GM18508 (cell line): ENCODE results near the gene USP44.
"Not testable (repeated sequence)": the region's sequence is repeated elsewhere in the genome, so short reads cannot be mapped to it uniquely, and the experiment has no call there.

Experiments
- ATAC-seq: cut with Tn5 transposase; IDR thresholded peaks from one replicate; pipeline ENCODE4 v1.9.1; 2021; ENCODE audit warnings: moderate number of reproducible peaks; ENCODE audit not compliant: insufficient read depth, unreplicated experiment

The USP44 gene

DNA sequence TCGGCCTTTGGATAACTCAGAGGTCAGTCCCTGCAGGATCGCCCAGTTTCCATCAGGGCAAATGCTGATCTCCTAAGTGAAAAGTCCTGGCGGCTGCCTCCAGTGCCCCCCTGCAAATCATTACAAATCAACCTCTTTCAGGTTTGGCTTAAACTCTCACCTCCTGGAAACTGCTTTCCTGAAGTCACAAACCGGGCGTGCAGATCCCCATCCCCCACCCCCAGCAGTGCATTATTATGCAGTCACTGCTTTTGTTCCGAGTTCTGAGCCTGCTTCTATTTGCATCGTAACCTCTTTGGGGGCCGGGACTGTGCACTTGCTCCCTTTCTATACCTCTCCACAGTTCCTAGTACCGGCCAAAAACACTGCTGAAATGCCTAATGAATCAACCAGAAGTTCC, at the start of gene USP44:
Gene USP44 (minus strand): TSS at position 172 of the 400 bp plus-strand sequence. CDS start 17,220 bp downstream, outside the sequence.
- no peak for ATAC-seq

DNA sequence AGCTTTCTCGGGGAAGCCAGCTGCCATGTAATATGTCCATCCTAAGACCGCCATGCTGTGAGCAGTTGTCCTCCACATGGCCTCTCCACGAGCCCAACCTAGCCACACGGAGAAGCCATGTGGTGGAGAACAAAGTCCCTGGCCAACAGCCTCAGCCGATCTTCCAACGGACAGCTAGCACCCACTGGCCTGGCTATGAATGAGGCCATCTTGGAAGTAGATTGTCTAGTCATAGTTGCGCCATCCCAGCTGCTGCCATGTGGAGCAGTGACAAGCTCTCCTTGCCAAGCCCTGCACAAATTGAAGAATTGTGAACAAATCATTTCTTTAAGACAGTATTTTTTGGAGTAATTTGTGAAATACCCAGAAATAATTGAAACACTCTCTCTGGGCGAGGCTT, 49.3 kb upstream of the USP44 start:
- ATAC-seq, result no peak

DNA sequence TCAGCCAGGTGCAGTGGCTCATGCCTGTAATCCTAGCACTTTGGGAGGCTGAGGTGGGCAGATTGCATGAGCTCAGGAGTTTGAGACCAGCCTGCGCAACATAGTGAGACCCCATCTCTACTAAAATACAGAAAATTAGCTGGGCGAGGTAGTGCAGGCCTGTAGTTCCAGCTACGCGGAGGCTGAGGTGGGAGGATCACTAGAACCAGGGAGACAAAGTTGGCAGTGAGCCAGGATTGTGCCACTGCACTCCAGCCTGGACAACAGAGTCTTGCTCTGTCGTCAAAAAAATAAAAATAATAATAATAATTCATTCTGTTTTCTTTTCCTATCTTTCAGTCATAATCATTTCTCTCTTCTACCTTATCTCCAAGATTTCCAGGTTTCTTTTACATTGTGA, 48.6 kb upstream of the USP44 start:
- no peak for ATAC-seq

DNA sequence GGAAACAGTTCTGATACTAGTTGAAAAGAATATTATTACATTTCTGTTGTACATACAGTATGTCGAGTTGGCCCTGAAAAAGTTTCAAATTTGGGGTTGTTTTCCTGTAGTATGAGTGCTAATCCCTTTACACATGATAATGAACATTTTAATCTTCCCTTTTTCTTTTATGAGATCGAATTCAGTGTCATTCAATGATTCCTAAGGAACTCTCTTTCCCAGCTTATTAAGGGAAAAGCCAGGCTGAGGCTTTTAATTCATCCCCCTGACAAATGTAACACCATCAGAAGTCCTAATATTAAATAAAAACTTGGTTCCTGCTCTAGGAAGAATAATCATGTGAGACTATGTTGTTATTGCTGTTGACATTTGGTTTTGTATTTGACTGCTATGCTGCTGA, 42.9 kb upstream of the USP44 start:
- no peak for ATAC-seq

DNA sequence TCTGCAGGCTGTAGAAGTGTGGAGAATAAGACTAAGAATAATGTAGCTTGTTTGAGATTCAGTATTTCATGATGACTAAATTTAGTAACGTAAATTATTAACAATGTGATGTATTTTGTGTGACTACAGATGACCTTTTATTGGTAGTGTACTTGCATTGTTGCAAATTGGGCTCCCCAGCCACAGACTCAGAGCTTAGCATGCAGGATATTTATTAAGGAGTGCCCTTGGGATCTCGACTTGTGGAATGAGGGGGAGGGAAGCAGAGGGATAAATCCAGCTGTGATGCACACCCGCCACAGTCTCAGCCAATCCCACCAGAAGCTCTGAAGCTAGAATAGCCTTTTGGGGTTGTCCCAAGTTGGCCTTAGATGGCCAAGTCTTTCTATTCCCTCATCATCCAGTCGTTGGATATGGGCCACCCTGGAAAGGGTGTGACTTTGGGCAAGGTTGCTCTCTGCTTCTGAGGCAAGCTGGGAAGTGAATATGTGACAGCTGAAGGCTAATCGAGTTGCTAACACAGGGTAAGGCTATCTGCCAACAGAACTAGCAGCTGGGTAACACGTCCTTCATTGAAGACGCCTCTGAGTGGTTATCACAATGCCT, 42.1 kb upstream of the USP44 start:
- no peak for ATAC-seq

DNA sequence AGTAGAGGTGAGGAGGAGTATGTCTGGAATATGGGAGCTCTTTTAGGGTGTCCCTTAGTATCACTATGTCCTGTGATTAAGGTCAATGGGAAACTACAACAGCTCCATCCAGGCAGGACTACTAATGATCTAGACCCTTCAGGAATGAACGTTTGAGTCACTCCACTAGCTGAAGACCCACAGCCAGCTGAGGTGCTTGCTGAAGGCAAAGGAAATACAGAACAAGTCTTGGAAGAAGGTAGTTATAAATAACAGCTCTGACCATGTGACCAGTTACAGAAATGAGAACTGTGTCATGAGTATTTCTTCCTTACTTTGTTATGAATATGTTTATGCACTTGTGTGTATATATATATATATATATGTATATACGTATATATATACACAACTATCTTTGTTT, 40.5 kb upstream of the USP44 start:
- ATAC-seq, result no peak

DNA sequence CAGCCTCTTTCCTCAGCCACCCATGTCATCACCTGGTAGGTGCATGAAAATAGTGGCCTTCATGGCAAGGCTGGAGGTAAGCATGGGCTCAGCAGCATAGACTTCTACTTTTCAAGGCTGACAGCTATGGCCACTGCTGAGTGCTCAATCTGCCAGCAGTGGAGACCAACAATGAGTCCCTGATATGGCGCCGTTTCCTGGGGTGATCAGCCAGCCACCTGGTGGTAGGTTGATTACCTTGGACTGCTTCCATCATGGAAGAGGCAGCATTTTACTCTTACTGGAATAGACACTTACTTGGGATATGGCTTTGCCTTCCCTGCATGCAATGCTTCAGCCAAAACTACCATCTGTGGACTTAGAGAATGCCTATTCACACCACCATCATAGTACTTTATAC, 39.5 kb upstream of the USP44 start:
- no peak for ATAC-seq

DNA sequence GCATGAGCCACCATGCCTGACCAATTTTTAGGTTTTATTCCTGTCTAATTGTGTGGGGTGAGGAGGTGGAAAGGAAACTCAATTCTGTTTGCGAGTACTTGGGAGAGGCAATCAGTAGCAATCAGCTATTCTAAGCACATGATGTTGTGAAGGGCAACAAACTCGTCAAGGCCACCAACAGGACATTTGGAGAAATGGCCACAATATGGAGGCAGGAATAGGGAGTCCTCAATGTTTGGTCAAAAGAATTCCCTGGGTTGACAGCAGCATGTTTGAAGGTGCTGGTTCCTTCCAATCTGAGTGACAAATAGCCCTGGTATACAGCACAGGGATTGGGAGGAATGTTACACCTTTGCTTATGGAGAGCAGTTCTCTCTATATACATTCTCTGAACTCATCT, 32.7 kb upstream of the USP44 start:
- no peak for ATAC-seq

DNA sequence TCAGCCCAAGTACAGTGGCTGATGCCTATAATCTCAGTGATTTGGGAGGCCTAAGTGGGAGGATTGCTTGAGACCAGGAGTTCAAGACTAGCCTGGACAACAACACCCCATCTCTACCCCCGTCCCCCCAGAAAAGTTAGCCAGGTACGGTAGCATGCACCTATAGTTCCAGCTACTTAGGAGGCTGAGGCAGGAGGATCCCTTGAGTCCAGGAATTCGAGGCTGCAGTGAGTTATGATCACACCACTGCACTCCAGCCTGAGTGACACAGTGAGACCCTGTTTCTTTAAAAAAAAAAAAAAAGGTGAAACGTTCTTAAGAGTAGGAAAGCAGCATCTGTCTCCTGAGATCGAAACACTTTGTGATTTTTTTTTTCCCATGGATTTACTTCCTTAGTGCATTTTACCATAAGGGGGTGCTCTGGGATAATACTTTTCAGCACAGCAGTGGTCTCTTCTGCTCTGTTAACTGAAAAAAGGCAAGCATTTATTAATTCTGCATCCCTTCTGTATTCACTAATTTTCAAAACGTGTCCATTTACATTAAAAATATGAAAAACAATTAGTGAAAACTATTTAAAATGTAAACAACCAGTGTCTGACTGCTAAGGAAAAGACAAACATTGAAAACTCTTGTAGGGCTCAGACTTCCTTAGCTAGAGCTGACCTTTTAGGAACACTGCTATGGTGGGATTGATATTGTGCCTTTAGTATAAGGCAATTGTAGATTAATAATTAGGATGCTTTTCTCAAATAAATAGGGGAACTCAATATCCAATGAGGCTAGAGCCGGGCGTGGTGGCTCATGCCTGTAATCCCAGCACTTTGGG, 31.2 kb upstream of the USP44 start:
- no peak for ATAC-seq

DNA sequence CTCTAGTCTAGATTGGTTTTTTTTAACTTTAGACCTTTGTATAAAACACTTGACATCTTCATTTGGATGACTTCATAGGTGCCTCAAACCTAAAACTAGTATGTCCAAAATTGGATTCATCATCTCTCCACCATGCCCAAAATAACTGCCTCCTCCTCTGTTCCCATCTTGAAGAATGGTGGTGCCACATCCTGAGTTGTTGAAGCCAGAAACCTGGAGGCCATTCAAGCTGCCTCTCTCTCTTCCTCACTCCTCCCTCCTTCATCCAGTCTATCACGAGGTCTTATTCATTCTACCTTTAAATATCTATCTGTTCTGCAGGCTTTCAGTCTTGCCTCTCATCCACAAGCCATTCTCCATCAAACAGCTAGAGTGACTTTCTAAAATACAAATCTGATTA, 26.5 kb upstream of the USP44 start:
- ATAC-seq, result no peak

DNA sequence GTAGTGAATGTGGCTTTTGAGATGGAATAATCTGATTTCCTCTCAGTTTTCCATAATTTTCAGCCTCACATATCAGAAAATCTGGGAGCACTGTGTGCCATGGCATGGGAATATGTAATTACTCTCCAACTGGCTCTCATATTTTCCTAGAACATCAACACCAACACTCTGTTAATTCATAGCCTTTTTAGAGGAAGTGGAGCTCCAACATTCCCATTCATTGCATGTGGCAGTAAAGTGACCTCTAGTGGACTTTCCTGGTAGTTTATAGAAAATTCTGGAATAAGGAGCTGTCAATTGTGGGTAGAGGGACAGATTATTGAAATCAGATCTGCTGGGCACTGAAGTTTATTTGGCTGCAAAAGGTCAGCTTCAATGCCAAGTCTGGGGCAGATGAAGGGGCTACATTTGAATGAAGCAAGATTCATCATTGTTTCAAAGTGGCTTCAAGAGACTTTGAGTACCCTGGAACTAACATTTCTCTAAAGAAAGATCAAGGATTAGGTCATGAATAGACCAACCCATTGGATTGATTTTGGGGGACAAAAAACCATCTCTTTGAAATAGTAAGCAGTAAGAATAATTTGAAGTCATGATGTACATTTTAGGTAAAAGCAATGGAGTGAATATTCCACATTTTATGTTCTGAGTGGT, 23.6 kb upstream of the USP44 start:
- ATAC-seq, result no peak

DNA sequence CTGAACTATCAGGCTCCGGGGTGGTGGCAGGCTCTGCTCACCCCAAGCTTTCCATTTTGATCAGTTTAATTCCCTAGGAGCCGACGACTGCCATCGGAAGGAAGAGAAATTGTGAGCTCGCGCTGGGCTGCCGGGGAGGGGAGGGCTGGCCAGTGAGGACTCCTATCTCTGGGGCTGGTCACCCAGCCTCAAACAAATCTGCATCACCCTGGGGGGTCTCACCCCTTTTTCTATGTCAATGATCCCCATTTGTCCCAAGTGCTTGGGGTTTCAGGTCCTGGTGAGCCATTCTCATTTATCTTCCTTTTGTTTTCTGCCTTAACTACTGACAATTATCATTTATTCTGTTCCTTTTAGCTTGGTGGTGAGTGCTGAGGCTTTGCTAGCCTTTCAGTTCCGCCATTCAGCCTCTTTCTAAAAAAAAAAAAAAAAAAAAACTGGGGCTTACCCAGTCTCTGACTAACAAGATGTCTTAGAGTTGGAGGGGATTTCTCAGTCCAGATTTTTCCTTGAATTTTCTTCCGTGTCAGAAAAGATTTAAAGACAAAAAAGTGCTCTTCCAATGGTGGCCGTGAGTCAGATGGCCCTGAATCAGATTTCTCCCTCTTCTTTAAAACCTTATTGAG, 22.8 kb upstream of the USP44 start:
- no peak for ATAC-seq

DNA sequence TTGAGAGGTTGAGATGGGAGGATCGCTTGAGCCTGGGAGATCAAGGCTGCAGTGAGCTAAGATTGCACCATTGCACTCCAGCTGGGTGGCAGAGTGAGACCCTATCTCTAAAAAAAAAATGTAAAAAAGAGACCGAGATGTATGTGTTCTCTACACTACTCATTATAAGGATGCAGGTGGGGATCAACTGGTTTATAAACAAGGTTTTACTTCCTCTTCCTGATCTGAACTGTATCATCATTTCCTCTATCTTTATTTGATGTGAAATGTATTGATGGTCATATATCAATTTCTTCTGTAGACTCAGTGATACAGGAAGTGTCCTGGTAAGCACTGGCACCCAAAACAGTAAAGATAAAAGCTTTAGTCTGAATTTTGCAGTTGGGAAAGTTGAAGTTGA, 20.1 kb upstream of the USP44 start:
- no peak for ATAC-seq

DNA sequence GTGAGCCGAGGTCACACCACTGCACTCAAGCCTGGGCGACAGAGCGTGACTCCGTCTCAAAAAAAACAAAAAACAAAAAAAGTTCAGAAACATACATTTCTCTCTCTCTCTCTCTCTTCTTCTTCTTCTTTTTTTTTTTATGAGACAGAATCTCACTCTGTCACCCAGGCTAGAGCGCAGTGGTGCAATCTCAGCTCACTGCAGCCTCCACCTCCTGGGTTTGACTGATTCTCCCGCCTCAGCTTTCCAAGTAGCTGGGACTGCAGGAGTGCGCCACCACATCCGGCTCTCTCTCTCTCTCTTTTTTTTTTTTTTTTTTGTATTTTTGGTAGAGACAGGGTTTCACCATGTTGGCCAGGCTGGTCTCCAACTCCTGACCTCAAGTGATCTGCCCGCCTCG, 16.8 kb upstream of the USP44 start:
- not testable (repeated sequence) for ATAC-seq

DNA sequence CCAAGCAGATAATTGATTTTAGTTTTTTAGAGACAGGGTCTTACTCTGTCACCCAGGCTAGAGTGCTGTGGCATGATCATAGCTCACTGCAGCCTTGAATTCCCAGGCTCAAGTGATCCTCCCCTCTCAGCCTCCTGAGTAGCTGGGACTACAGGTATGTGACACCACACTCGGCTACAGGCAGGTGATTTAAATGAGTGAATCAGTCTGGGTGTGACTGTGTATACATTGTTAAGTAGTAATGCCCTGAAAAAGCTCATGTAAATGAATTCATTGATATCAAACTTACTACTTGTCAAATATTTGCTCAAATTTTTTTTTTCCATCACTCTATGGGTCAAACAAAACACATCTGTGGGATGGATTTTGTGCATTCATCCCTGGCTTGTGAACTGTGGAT, 6.3 kb upstream of the USP44 start:
- ATAC-seq, result no peak

DNA sequence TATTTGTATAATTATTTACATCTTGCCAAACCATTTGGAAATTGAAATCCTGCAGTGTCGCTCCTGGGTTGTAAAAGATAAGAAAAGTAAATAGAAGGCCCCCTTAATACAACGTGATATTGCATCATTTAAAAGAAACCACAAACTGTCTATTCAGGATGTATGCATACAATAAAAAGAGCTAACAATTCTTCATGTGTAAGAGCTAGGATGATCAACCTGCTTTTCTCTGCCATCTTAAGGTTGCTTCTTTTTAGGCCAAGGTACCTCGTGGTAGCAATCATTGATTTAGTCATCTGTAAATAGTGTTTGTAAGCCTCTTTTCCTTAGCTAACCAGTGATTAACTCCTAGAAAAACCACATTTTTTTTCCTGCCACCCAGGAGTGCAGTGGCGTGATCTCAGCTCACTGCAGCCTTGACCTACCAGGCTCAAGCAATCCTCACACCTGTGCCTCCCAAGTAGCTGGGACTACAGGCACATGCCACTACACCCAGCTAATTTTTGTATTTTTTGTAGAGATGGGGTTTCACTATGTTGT, 3.3 kb upstream of the USP44 start:
- ATAC-seq, result no peak

DNA sequence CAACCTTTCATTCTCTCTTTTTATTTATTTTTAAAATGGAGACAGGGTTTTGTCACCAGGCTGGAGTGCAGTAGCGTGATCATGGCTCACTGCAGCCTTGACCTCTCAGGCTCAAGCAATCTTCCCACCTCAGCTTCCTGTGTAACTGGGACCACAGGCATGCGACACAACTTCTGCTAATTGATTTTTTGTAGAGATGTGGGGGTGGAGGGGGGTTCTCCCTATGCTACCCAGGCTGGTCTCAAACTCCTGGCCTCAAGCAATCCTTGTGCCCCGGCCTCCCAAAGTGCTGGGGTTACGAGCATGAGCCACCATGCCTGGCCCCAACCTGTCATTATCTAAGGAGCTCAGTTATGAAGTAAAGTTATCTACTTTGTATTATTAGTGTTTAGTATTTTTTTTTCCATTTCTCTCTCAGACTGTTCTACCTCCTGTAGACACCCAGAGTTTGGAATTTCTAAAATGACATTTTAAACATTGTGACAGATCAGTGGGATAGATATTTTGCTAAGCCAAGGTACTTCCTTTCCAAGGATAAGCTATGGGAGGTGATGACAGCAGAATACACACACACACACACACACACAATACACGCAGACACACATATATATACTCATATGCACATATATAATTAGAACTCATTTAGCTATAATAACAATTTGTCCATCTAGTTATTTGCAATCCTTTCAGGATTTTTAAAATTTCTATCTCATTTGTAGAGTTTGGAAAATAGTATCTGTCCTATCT, 2.1 kb upstream of the USP44 start:
- no peak for ATAC-seq

DNA sequence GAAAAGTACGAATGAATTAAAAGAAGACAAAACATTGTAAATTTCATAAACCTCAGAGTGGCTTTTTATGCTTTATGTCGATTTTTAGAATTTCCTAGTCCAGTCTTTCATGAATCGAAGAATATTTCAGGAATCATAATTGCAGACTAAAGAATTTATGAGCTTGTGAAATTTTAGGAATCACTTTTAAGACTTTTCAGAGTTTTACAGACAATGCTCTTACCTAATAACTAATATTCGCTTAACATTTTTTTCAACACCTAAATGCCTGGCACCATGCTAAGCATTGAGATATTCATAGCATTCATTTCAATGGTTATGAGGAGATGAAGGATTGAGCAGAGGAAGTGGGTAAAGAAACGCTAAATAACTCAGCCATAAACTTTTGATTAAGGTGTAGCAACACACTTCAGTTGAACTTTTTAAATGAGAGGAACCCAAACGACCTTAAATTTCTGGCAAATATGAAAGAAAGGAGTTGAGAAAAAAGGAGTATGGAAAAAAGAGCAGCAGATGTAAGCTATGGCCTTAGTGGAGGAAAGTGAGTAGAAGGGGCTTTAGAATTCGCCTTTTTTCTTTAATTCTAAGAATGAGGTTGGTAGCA, 739 bp upstream of the USP44 start:
- no peak for ATAC-seq

DNA sequence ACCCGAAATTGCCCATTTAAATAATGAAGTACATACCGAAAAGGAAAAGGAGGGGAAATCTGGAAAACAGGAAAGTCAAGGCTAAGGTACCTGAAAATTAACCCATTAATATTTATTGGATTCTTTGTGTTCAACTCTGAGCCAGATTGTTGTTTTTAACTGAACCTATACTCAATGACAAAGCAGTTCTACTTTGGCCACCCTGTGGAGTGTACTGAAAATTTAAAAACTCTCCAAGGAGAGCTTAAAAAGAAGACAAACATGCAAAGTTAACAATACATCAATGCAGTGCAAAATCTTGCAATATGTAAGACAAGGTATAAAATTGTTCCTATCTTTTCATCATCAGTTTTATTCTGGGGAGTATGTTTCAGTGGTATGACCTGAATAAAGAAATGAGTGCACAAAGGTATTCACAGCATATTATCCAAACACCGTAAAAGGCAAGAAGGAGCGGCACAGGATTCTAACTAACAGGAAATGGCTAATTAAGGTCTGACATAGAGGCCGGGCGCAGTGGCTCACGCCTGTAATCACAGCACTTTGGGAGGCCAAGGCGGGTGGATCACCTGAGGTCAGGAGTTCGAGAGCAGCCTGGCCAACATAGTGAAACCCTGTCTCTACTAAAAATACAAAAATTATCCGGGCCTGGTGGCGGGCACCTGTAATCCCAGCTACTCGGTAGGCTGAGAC, 1.7 kb downstream of the USP44 start:
- no peak for ATAC-seq
